Activated effector memory CD4-positive, alpha-beta T cell treated with anti-CD3 and anti-CD28 coated beads, Interleukin-2, amount 50 U/mL, for 16 hours (primary cell): ENCODE data around the gene ERC2.

ENCODE experiments used
- DNase-seq: peaks from one replicate; pipeline ENCODE4 v3.0.0-alpha.2; 2020

Gene ERC2

DNA sequence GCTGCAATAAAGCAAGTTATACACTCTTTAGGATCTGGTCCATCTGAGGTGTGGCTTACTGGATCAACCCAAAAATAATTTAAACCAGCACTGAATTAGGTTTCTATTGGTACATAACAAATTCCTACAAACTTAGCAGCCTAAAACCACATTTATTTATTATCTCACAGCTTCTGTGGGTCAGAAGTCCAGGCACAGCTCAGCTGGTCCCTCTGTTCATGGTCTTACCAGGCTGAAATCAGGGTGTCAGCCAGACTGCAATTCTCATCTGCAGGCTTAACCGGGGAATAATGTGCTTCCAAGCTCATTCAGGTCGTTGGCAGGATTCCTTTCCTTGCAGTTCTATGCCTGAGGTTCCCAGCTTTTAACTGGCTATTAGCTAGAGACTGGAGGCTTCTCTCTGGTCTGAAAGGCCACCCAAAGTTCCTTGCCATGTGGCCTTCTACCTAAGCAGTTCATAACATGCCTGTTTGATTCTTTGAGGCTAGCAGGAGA lies 503.7 kb downstream of the ERC2 start:
- DNase-seq = no peak

GRCh38 chr3:55963601-55964000 lies 504.7 kb downstream of the ERC2 start:
- no peak for DNase-seq

DNA sequence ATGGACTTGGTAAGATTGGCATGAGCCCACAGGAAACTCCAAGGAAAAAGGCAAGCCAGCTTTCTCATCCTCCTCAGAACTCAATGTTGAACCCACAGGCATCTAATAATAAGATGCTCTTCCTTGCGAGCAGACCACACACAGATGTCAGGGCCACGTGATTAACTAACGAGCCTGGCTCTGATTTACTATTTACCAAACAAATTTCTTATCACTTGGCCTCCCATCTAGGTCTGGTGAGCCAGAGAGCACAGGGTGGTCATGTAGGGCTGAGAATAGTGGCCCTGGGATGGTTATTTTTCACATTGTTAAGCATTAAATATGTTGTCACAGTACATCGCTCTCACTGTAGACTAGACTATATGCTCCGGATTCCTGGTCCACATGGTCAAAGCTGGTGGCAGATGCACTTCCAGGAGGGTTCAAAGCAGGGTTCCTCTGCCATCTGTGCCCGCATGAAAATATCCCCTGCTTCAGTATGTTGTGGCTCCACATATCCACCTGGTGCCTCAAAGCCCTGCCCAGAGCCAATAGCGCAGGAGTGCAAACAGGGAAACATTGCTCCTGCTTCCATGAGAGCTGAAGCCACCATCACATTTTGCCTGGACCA lies 508.7 kb downstream of the ERC2 start:
- no peak for DNase-seq

DNA sequence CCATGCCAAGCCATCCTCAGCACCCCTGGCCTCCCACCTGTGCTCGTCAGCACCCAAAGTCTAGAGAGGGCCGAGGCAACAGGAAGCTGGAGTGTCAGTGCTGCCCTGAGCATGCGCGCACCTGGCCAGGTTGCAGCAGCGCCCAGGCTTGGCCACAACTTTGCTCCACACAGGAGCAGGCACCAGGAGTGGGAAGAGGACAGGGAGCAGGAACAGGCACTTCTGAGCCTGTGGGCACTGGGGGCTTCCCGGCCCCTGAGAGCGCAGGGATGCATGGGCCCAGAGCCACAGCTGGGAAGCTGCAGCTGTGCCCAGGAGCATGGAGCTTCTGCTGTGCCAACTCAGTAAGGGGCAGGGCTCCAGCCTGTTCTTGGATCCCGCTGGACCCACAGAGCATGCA lies 509.7 kb downstream of the ERC2 start:
- no peak for DNase-seq

DNA sequence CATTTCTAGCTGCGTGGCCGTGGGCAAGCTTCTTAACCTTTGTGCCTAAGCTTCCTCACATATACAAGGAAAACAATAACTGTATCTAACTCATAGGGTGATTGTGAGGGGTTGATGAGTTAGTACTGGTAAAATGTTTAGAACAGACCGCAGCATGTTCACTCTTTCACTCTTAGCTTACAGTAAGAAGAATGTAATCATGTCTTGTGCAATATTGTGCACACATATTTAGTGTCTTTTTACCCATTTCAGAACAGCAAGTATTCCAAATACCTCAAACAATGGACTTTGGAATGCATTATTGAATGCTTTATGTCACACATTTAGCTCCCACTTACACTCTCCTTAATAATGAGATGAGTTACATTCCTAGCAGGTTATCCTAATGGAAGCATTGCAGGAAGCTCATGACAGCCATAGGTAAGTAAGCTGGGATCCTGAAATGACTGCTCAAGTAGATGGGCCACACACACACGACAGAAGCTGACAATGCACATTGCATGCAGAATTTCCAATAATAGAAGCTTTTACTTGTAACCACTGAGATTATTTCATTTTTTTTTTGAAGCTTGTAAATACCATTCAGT lies 512.3 kb downstream of the ERC2 start:
- DNase-seq = no peak

DNA sequence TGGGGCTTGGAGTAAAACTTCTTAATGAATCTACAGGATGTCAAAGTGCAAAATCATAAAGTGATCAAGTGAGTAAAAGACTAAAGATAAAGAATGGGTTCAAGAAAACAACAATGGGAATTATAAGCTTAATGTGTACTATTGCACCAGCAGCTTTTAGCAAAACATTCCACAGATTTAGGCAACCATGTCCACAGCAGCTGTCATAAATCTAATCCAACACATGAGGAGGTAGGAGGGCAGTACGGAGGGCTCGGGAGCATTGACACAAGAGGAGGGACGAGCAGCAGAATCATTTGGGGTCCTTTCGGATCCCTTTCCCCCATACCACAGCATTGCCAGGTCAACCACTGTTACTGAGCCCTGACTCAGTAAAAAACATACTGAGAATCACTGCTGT lies 516.9 kb downstream of the ERC2 start:
- DNase-seq = no peak

GRCh38 chr3:55947406-55947805 lies 520.9 kb downstream of the ERC2 start:
- no peak for DNase-seq

GRCh38 chr3:55946574-55947160 lies 521.6 kb downstream of the ERC2 start:
- no peak for DNase-seq

- DNase-seq = no peak
These were observed 525.4 kb downstream of the ERC2 start for GRCh38 chr3:55942868-55943267.

- no peak for DNase-seq
These were observed 529.0 kb downstream of the ERC2 start for GRCh38 chr3:55939287-55939686.

GRCh38 chr3:55937301-55937700 lies 531.0 kb downstream of the ERC2 start:
- no peak for DNase-seq

DNA sequence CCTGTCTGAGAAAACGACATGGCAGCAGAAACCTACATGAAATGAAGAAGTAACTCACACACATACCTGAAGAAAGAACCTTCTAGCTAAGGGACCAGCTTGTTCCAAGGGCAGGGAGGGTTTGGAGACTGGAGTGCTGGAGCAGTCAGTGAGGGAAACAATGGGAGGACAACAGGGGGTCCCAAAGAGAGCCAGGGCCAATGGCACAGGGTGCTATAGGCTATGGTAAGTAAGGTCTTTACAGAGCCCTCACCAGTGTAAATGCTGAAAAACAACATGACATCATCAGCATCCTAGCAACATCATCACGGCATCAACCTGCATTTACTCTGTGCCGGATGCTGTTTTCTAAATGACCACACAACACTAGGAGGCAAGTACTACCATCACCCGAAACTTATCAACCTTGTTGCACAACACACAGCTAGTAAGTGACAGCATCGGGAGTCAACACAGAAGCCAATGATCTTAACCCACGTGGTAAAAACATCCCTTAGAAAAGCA lies 531.7 kb downstream of the ERC2 start:
- DNase-seq = no peak

DNA sequence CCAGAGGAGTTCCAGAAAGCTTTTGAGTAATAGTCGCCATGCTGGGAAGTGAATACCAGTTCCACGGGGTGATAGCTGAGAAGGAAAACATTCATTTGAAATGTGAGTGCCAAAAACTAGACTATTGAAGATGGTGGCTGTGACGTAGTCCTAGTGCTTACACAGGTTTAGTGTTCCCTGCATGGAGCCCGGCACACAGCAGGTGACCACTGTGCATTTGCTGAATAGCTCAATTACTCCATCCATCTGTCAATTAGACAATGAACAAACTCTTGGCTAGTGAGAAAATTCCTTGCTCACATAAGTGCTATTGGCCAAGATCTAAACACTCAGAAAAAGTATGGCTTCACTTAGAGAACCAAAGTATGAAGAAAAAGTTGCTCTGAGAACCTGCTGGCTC lies 533.0 kb downstream of the ERC2 start:
- no peak for DNase-seq

- no peak for DNase-seq
These were observed 533.5 kb downstream of the ERC2 start for GRCh38 chr3:55934771-55935170.

DNA sequence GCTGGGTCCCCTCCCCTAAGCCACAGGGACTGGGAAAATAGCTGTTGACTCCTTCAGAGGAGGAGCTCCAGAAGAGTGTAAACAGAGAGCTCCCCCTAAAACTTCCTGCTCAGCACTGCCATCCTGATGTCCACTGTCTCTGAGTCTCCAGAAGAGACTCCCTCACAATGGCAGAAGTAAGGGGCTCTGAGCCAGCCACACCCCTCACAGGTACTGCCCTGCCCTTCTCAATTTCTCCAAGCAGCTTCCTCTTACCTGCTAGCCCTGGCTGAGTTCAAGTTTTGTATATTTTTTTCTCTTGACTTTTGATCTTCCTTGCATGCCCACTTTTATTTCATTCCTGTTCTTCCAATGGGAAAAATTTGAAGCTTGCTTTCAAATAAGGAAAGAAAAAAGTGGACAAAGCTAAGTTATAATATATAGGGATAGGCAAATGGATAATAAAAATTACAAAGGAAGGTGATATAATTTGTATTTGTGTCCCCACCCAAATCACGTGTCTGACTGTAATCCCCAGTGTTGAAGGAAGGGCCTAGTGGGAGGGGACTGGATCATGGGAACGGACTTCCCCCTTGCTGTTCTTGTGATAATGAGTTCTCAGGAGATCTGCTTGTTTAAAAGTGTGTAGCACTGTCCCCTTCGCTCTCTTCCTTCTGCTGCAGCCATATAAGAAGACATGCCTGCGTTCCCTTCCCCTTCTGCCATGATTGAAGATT lies 539.0 kb downstream of the ERC2 start:
- DNase-seq = no peak

DNA sequence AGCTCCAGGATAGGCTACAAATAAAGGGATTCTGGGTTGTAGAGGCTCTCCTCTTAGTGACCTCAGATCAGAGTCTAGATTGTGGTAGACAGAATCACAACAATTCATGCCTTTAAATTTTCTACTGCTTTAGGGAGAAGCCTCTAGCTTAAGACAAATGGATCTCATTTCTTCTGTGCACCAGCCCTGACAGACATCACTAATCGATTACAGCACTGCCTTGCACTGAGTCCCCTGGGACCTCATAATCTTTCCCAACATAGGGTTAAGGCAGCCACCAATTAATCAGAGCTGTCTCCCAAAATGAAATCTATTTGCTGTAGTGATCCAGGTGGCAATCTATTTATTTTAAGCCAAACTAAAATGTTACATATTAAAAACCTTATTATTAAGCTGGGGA lies 544.6 kb downstream of the ERC2 start:
- DNase-seq = no peak

DNA sequence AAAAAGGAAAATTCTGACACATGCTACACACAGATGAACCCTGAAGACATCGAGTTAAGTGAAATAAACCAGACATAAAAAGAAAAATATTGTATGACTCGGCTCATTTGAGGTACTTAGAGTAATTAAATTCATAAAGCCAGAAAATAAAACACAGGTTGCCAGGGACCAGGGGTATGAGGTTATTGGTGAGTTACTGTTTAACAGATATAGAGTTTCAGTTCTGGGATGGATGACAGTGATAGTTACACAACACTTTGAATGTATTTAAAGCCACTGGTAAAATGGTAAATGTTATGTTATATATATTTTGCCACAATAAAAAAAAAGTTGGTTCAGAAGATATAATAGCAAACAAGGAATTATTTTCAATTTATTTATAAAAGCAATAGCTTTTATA lies 545.1 kb downstream of the ERC2 start:
- no peak for DNase-seq

DNA sequence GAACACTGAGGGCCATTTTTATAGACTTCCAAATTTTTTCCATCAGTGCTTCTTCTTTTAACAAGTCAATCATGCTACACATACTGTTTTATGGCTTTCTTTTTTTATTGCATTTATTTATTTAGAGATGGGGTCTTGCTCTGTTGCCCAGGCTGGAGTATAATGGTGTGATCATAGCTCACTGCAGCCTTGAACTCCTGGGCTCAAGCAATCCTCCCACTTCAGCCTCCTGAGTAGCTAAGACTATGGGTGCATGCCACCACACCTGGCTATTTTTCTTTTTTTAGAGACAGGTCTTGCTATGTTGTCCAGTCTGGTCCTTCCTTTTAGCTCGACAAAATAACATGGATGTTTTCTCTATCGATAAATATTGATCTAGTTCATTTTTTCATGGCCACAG lies 555.4 kb downstream of the ERC2 start:
- no peak for DNase-seq

DNA sequence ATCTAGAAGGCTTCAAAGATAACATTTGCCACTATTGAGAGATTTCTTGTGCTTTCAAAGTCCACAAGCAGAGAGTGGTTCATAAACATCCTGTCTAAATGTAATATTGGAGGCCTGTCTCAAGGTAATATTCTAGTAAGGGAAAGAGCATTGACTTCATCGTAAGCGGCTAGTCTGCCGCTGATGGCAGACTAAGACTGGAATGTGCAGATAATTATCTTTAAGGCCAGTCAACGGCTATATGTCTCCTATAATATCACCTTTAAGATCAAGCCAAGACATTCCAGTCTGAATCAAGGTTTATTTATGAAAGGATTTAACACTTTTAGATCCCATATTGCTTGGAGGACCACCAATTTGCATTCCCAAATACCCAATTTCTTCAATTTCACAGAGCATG lies 557.0 kb downstream of the ERC2 start:
- DNase-seq = no peak

GRCh38 chr3:55910543-55910942 lies 557.7 kb downstream of the ERC2 start:
- no peak for DNase-seq

DNA sequence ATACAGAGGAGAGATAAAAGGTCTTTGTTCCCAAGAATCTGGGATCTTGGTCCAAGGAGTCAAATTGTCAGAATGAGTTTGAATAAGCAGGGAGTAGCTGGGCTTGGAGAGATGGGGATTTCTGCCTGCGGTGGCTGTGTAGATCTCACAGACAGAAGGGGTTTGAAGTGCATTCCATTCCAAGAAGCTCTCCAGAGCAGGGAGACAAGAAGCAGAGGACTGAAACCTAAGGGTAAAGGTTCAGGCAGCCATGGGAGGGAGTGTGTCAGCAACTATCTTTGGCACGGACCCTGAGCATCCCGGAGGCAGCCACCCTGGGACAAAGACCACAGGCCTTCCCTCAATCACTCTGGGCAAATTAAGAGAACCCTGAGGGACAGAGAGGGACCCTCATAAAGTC lies 558.9 kb downstream of the ERC2 start:
- no peak for DNase-seq

DNA sequence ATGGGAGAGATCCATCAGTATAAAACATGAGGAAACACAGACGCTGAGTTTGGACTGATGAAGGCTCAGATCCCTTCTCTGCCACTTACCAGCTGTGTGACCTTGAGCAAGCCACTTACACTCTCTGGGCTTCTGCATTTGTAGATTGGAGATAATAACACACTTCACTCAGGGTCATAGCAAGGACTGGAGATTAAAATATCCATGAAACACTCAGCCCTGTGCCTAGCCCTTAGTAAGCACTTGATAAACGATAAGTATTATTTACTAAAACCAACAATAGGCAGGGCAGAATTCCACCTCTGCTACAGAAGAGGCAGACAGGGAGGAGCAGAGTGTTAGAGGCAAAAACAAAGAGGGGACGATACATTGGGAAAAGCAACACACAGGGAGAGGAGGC lies 560.7 kb downstream of the ERC2 start:
- DNase-seq = no peak

- no peak for DNase-seq
These were observed 561.4 kb downstream of the ERC2 start for GRCh38 chr3:55906896-55907295.

DNA sequence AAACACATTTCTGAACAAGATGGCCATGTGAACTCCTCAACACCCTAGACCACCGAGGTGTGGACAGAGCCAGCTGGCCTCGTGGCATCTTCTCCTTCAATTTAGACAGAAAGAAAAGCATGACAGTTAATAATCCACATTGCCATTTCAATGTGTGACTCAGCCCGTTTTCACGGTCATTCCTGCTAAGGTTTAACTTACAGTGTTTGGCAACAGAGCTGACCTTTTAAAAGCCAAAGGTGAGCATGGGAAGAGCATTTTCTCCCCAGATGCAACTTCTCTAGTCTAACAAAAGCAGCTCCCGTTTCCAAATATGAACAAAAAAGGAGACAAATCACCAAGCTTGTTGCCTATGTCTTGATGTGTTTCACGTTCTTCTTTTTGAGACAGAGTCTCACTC lies 563.6 kb downstream of the ERC2 start:
- DNase-seq = no peak
